NCI-H1694 treated with DMSO at 0.1 percent for 48 hours (cell line): ENCODE measurements around the gene LGR6.

Experiments
- DNase-seq: peaks from one replicate; lab custom pipeline; 2025; lab: John Stamatoyannopoulos, UW

LGR6 gene

DNA sequence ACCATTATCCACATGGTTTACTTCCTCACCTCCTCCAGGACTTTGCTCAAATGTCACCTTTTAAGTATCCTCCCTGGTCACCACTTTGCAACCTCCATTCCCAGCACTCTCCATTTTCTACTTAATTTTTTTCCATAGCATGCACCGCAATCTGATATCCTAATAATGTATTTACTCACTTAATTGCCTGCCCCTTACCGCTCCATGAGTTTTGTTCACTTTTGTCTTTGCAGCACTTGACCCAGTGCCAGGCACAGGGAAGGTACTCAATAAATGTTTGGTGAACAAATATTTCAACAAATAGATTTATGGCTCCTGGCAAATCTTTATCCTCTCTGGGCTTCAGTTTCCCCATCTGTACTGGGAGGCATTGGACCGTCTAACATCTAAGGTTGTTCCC, 94.6 kb downstream of the LGR6 start:
- DNase-seq = no peak

DNA sequence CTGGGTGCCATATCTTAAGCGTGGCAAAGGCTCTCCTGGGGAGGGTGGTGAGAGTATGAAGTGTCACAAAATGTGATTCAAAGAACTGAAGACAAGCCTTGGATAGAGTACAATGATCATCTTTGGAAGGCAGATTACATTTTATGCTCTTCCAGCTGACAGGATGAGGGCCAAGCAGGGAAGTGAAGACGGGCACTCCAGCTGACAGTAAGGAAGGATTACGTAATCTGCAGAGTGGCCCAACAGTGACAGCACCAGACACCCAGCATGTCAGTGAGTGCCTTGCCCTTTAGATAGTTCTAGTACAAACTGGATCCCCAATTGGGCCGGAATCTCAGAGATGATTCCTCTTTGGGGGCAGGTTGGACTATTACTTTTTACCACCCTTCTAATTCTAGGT, 95.4 kb downstream of the LGR6 start:
- no peak for DNase-seq

DNA sequence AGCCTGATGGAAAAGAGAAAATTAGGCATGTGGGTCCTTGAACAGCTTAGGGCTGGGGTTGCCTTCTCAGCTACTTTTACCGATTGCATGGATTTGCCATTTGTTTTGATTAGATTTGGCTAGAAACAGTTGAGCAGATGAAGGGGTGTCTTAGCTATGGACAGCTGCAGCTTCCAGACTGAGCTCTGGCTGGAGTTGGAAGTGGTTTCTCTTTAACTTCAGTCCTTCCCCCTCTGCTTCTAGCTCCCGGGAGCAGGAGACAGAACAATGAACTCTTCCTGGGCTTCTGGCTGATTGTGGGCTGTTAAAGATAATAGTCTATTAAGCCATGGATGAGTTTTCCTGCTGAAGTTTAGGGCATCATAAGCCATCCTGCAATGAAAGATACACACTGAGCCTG, 97.4 kb downstream of the LGR6 start:
- no peak for DNase-seq

DNA sequence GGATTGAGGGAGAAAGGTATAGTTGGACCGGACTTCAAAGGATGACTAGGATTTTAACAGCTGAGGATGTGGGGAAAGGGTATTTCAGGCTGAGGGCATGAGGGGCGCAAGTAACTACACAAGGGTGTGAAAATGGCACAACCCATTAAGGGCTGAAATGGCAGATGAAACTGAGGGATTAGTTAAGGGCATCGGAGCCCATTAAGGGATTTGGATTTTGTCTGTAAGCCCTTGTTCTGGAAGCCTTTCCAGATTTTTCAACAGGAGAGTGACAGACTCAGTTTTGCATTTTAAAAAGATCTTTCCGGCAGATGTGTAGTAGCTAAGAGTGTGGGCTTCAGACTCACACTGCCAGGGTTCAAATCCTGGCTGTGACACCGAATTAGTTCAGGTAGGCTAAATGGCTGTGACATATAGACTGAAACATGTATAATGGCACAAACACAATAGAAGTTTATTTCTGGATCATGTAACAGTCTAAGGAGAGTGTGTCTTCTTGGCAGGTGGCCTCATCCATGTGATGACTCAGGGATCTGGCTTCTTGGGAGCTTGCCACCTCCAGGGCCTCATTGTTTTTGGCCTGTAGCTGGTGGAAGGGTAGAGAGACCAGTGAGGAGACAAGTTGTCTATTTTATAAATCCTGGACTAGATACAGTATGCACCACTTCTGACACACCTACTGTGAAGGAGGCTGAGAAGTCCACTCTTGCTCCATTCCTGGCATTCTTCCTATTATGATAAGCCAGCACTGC, 98.5 kb downstream of the LGR6 start:
- DNase-seq = no peak

DNA sequence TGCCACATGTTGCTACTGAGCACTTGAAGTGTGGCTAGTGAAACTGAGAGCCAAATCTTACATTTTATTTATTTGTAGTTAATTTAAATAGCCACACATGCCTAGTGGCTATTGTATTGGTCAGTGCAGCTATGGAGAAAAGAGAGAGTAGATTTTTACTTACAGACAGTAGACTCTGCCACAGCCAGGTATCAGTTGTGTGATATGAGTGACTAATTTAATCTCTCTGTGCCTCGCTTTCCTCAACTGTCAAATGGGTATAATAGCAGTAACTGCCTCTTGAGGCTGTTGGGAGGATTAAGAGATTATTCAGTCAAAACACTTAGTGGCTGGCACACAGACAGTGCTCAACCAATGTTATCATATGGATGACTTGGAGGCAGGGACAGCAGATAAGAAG, 99.2 kb downstream of the LGR6 start:
- DNase-seq = no peak

DNA sequence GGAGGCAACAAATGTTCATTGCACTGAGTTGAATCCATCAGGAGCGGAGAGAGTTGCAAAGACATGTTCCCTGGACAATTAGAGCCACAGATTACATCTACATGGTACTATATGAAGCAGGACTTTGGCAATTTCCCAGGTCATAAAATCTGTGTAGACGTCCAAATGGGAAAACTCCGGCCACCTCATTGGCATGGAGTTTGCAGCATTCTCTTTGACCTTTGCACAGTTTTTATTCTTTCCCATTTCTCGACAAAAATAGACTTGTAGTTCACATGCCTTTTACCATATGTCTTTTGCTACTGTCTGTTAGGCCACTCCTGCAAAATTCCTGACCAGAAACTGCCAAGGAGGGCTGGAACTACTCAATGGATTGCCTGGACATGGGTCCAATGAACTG, 100.0 kb downstream of the LGR6 start:
- DNase-seq = no peak

DNA sequence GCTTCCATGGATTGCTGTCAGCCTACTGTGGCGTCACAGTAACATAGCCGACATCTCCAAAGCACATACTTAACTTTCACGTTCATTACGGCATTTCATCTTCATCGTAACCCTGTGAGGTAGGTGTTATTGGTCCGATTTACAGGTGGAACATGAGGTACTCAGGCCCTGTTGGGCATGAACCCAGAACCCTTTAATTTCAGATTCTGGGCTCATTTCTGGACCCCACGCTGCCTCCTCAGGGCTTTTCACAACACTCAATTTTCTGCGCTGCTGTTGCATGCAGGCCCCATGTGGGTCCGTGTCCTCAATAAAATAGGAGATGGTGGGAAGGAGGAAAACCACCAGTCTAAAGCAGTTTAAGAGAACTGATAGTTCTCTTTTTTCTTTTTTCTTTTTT, 108.6 kb downstream of the LGR6 start:
- DNase-seq = no peak

DNA sequence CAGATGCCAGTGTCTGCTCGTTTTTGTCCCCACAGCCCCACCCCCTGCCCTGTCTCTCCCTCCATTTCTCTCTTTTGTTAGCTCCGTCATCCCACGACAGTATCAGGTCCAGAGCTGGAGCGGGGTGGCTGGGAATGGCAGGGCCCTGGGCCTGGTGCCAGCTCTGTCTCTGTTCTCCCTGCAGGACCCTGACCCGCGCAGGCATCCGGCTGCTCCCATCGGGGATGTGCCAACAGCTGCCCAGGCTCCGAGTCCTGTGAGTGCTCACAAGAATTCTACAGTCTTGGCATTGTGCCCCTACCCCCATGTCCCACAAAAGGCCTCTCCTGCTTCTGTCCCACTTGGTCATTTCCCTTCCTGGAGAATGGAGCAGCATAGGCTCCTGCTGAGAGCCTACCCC, 110.8 kb downstream of the LGR6 start:
- DNase-seq = no peak

DNA sequence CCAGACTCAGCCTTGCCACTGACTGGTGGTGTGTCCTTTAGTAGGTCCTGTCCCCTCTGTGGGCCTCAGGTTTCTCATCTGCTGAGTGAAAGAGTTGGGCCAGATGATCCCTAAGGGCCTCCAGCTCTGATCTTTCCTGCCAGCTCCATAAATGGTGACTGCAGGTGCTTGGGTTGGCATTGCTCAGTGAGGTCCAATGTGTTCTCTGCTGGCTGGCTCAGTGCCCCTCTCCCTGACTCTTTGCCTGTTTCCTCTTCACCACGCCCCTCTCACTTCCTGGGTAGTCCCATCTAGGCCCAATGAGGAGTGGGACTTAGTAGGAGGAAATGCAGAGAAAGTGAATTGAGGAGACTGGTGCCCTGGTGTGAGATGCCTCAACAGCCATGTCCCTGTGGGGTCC, 111.6 kb downstream of the LGR6 start:
- DNase-seq = no peak

DNA sequence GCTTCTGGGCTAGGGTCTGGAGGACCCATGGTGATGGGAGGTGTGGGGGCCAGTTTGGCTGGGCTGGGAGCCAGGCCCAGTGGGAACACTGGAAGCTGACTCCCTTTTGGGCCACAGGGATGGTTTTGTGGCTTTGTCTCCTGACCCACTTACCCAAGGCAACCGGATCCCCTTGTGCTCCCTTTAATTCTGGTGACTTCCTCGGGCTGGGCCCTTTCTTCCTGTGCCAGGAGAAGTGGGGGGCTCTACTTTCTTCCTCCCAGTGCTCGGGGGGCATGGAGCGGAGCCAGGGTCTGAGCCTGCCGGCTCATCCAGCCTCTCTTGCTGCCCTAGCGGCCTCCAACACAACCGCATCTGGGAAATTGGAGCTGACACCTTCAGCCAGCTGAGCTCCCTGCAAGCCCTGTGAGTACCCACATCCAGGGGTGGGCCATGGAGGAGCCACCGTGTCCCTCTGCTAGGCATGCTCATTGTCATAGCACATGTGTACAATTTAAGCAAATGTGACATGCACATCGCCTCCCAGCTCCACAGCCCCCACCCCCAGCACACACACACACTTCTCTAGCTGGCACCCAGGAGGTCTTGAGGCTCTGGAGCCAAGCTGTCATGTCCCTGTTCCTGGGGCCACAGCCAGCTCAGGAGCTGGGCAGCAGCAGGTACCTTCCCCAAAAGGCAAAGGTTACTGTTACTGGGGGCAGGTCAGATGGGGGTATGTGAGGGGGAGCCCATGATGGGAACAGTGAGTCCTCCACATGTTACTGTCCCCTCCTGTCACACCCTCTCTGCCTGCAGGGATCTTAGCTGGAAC, 113.1 kb downstream of the LGR6 start:
- no peak for DNase-seq

DNA sequence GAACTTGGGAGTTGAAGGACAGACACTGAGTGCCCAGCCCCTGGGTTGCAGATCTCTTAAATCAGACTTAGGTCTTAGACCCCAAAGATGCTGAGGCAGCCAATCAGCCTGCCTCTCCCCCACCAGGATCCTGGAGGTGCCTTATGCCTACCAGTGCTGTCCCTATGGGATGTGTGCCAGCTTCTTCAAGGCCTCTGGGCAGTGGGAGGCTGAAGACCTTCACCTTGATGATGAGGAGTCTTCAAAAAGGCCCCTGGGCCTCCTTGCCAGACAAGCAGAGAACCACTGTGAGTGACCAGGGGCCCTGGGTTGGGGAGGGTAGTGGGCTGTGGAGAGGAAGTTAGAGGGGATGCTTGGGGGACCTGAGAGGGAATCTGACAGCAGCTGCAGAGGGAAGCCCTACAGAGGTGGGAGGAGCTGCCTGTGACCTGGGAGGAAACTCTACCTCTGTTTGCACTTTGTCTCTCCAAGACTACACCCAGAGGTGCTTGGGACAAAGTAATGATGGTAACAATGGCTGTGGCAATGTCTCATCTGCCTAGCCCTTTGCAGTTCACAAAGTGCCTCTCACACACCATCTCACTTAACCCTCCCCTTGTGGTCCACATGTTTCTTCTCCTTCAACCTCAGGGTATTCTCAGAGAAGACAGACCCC, 116.6 kb downstream of the LGR6 start:
- no peak for DNase-seq

DNA sequence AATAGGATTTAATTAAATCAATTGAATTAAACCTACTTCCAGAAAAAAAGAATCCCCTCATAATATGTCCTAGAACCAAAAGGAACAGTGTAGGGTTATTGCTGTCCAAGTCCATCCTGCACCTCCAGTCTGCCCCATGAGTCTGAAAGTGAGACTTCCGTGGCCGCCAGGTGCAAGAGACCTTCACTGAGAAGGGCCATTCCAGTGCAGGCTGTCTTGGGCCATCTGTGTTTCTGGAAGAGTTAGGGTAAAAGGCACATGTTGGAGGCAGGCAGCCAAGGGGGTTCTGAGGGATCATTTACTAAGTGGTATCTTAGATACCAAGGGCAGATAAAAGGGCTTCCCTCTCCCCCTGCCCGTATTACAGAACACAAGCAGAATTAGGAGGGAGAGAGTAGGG, 117.1 kb downstream of the LGR6 start:
- DNase-seq = no peak

DNA sequence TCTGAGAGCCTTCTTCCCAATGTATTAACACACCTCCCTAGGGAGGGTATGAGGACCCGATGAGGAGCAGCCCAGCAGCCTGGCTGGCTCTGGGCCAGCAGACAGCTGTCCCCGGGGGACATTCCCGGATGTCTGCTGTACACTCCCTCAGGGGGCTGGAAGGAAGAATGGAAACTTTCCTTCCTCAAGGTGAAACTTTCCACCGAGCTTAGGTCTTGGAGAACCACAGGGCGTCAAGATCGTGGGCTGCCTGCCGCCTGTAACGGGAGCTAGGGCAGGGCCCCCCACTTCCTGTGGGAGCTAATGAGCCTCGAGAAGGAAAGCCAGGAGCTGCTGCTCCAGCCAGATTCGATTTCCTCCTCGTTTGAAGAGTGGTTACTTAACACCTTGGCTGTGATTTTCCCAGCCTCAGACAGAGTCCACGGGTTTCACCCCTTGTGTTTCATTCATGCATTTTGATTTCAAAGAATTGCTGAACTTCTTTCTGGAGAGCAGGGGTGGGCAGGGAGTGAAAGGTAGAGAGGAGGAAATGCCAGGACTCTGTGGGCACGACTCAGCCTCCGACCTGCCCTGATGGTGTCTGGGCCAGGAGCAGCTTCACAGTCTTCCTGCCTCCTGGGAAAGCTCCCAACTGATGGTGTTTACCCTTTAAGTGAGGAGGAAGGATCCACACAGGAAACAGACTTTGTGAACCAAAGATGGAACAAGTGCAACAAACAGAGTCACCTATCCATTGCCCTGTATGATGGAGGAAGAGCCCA, 118.5 kb downstream of the LGR6 start:
- DNase-seq = no peak

DNA sequence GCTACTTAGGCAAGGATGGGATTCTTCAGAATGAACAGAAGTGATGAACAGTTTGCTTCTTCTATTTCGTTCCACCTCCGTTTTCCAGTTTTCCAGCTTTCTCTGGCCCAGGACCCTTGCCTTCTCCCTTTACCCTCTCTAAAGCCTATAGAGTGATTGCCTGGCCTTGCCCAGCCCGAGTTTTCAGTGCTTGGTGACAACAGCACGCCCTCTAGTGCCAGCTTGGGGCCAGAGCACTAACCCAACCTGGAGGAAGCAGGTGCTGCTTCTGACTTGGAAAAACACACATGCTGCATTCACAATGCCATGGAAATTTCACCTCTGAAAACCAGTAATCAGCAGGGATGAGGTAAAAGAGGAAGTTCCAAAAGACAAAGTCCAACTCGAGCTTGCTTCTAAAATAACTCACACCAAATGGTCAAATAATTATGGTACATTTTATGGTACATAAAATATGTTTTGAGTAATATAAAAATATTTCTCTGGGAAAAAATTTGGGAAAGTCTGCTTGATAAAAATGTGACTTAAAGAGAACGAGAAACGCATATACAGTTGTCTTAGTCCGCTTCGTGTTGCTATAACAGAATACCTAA, 122.1 kb downstream of the LGR6 start:
- DNase-seq = peak; percentile 79

DNA sequence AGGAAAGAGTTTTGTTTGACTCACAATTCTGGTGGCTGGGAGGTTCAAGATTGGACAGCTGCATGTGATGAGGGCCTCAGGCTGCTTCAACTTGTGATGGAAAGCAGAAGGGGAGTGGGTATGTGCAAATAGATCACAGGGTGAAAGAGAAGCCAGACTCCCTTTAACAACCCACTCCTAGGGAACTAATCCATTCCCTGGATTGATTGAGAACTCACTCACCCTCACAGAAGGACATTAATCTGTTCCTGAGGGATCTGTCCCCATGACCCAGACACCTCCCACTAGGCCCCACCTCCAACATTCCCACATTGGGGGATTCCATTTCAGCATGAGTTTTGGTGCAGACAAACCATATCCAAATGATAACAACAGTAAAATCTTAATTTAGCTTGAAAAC, 122.6 kb downstream of the LGR6 start:
- DNase-seq = no peak

DNA sequence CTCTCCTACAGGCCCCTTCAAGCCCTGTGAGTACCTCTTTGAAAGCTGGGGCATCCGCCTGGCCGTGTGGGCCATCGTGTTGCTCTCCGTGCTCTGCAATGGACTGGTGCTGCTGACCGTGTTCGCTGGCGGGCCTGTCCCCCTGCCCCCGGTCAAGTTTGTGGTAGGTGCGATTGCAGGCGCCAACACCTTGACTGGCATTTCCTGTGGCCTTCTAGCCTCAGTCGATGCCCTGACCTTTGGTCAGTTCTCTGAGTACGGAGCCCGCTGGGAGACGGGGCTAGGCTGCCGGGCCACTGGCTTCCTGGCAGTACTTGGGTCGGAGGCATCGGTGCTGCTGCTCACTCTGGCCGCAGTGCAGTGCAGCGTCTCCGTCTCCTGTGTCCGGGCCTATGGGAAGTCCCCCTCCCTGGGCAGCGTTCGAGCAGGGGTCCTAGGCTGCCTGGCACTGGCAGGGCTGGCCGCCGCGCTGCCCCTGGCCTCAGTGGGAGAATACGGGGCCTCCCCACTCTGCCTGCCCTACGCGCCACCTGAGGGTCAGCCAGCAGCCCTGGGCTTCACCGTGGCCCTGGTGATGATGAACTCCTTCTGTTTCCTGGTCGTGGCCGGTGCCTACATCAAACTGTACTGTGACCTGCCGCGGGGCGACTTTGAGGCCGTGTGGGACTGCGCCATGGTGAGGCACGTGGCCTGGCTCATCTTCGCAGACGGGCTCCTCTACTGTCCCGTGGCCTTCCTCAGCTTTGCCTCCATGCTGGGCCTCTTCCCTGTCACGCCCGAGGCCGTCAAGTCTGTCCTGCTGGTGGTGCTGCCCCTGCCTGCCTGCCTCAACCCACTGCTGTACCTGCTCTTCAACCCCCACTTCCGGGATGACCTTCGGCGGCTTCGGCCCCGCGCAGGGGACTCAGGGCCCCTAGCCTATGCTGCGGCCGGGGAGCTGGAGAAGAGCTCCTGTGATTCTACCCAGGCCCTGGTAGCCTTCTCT, 124.6 kb downstream of the LGR6 start:
- DNase-seq = no peak

DNA sequence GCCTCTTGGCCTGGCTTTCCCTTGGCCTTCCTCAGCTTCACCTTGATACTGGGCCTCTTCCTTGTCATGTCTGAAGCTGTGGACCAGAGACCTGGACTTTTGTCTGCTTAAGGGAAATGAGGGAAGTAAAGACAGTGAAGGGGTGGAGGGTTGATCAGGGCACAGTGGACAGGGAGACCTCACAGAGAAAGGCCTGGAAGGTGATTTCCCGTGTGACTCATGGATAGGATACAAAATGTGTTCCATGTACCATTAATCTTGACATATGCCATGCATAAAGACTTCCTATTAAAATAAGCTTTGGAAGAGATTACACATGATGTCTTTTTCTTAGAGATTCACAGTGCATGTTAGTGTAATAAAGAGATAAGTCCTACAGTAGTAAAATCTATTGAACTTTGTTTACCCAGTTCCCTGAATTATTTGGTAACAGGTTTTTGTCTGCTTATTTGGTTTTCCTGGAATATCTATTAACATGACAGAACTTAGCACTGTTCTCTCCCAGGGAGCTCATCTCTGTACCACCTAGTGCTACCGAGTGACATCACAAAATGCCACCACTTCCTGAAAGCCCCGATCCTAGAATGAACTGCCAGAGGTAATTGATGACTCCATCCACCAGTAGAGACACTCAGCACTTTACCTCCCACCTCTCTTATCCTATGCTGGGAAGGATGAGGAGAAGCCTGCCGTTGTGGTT, 125.9 kb downstream of the LGR6 start:
- DNase-seq = no peak

DNA sequence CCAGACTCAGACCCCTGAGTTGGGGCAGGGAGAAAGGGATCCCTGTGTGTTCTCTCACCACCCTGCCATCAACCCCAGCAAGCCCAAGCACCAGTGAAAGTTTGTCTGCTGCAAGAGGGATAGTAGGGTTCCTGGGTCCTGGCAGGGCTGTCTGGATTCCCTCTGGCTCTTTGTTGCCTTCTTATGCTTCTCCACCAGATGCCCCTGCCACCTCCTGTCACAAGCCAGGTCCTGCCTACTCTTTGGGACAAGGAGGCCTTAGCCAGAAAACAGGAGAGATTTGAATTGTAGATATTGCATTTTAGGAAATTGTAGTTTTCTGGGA, 126.4 kb downstream of the LGR6 start:
- no peak for DNase-seq

DNA sequence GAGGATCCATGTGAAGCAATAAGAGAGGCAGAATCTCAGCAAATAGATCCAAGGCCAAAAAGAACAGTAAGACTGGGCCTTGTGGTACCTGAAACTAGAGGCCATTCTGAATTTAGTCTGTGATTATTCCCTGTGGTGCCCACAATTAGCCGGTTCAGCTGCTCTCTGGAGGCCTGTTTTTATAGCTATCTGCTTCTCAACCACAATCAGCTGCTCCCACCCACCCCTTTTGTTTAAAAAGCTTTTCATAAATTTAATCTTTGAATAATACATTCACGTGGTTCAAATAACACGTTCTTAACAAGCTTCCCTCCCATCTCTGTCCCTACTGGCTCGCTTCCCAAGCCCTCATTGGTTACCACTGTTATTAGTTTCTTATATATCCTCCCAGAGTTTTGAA, 130.1 kb downstream of the LGR6 start:
- no peak for DNase-seq

DNA sequence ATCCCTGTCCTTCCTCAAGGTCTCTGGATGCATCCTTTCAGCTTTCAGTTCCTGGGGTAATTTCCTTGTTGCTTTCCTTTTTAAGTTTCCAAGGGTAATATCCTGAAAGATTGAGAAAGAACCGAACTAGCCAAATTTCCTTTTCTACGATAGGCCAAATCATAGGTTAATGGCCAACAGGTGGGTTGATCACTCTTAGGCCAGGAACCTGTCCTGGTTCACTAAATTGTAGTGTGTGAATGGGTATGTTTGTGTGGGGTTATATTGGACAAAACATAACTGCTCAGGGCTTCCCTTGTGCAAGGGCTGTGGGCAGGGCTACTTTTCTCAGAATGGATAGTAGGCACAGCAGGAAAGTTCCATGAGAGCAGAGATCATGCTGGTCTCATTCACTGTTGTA, 131.0 kb downstream of the LGR6 start:
- no peak for DNase-seq
